Mesendoderm (in vitro differentiated cells): ENCODE results near the gene ANKRA2.

ENCODE experiments used
- DNase-seq: peaks from one replicate; pipeline ENCODE4 v3.0.0; 2013
- H2AK5ac ChIP-seq: 2 replicates; pipeline ENCODE4 v1.6.1; 2013; ENCODE audit warnings: low read length, inconsistent platforms
- H2BK120ac ChIP-seq: 2 replicates; pipeline ENCODE4 v1.6.1; 2013; ENCODE audit warnings: low read depth, mild to moderate bottlenecking, low read length, moderate library complexity, mixed read lengths
- H2BK15ac ChIP-seq: replicated peaks from 2 replicates; pipeline ENCODE4 v1.6.1; 2013; ENCODE audit warnings: low read depth, mild to moderate bottlenecking, moderate library complexity
- H2BK5ac ChIP-seq: 2 replicates; pipeline ENCODE4 v1.6.1; 2013; ENCODE audit warnings: low read length, inconsistent platforms
- H3K18ac ChIP-seq: 2 replicates; pipeline ENCODE4 v1.6.1; 2013; ENCODE audit warnings: mild to moderate bottlenecking, low read length, mixed read lengths
- H3K23ac ChIP-seq: one replicate; pipeline ENCODE4 v1.6.1; 2013; ENCODE audit warnings: low read length
- H3K27ac ChIP-seq: 2 replicates; pipeline ENCODE4 v1.5.1; 2013; ENCODE audit warnings: low read depth, mild to moderate bottlenecking, inconsistent platforms, low read length, moderate library complexity
- H3K27me3 ChIP-seq: 2 replicates; pipeline ENCODE4 v1.6.1; 2013; ENCODE audit warnings: low read length, control low read depth, mild to moderate bottlenecking, inconsistent platforms; ENCODE audit not compliant: insufficient read depth, poor library complexity
- H3K36me3 ChIP-seq: 2 replicates; pipeline ENCODE4 v1.6.1; 2013; ENCODE audit warnings: low read length, inconsistent platforms; ENCODE audit not compliant: control insufficient read depth, insufficient read depth
- H3K4ac ChIP-seq: one replicate; pipeline ENCODE4 v1.6.1; 2013; ENCODE audit warnings: low read depth, mild to moderate bottlenecking, low read length, moderate library complexity
- H3K4me1 ChIP-seq: 2 replicates; pipeline ENCODE4 v1.6.1; 2013; ENCODE audit warnings: low read depth, low read length, inconsistent platforms; ENCODE audit not compliant: control insufficient read depth
- H3K4me2 ChIP-seq: 2 replicates; pipeline ENCODE4 v1.6.1; 2013; ENCODE audit warnings: low read length
- H3K4me3 ChIP-seq: 2 replicates; pipeline ENCODE4 v1.5.1; 2013; ENCODE audit warnings: mild to moderate bottlenecking, low read length
- H3K56ac ChIP-seq: one replicate; pipeline ENCODE4 v1.6.1; 2013; ENCODE audit warnings: low read length
- H3K79me1 ChIP-seq: 2 replicates; pipeline ENCODE4 v1.6.1; 2013; ENCODE audit warnings: low read length, inconsistent platforms
- H3K79me2 ChIP-seq: 2 replicates; pipeline ENCODE4 v1.6.1; 2013; ENCODE audit warnings: mild to moderate bottlenecking, low read length; ENCODE audit not compliant: control insufficient read depth, insufficient read depth
- H3K9ac ChIP-seq: 2 replicates; pipeline ENCODE4 v1.6.1; 2013; ENCODE audit warnings: low read length, inconsistent platforms
- H4K5ac ChIP-seq: one replicate; pipeline ENCODE4 v1.6.1; 2013; ENCODE audit warnings: low read length
- H4K8ac ChIP-seq: one replicate; pipeline ENCODE4 v1.6.1; 2013; ENCODE audit warnings: low read depth, mild to moderate bottlenecking, control low read depth, low read length, moderate library complexity
- WGBS: extraction: QIAGEN DNeasy Blood & Tissue Kit; methylation state at CpG from one replicate; pipeline ENCODE4 v1.1.7; 2013; ENCODE audit warnings: low lambda C conversion rate, missing lambda C conversion rate; ENCODE audit not compliant: insufficient coverage; ENCODE audit errors: extremely low coverage; 5-methylcytosine and 5-hydroxymethylcytosine counted together

Gene ANKRA2

GRCh38 chr5:73534011-73534644 lies 31.3 kb downstream of the ANKRA2 start:
- Histone ChIP-seq H3K79me2 (no peaks in the 10 kb centered on the region), H3K36me3 (no peaks in the 10 kb centered on the region), H3K27me3 (no peaks in the 10 kb centered on the region), H4K8ac (no peak overlapping the region), H3K56ac (no peak overlapping the region), H3K4me3 (no peak overlapping the region), H3K27ac (no peak overlapping the region), H3K23ac (no peak overlapping the region), H3K9ac (no peak overlapping the region), H3K4me2 (no peak overlapping the region), H2BK5ac (no peak overlapping the region), H3K4ac (no peak overlapping the region), H3K18ac (no peak overlapping the region), H4K5ac (no peak overlapping the region), H2BK15ac (no peak overlapping the region), H2BK120ac (no peak overlapping the region), H3K79me1 (no peaks in the 10 kb centered on the region), H3K4me1 (no peaks in the 10 kb centered on the region), H2AK5ac (no peak overlapping the region)
- DNase-seq: no peak
- WGBS: no CpG with 5 or more reads among the region's 5 CpGs

- H3K27ac ChIP-seq: no peak overlapping the region
- no peak overlapping the region for H2AK5ac ChIP-seq
- H3K79me1 ChIP-seq: no peaks in the 10 kb centered on the region
- no peaks in the 10 kb centered on the region for H3K27me3 ChIP-seq
- H3K4me3 ChIP-seq: no peak overlapping the region
- no peak overlapping the region for H3K56ac ChIP-seq
- no peak overlapping the region for H4K8ac ChIP-seq
- no peak for DNase-seq
- H3K79me2 ChIP-seq: no peaks in the 10 kb centered on the region
- H3K4me2 ChIP-seq: no peak overlapping the region
- H3K23ac ChIP-seq: no peak overlapping the region
- WGBS: no CpG with 5 or more reads among the region's 5 CpGs
- no peaks in the 10 kb centered on the region for H3K36me3 ChIP-seq
- H3K9ac ChIP-seq: no peak overlapping the region
- H2BK5ac ChIP-seq: no peak overlapping the region
- no peak overlapping the region for H3K4ac ChIP-seq
- no peak overlapping the region for H3K18ac ChIP-seq
- no peaks in the 10 kb centered on the region for H3K4me1 ChIP-seq
- H4K5ac ChIP-seq: no peak overlapping the region
- no peak overlapping the region for H2BK120ac ChIP-seq
- no peak overlapping the region for H2BK15ac ChIP-seq
These were observed 33.2 kb downstream of the ANKRA2 start for GRCh38 chr5:73532195-73532594.

GRCh38 chr5:73531356-73531755 lies 34.1 kb downstream of the ANKRA2 start:
- Histone ChIP-seq H3K23ac (no peak overlapping the region), H3K4me2 (no peak overlapping the region), H2BK15ac (no peak overlapping the region), H2AK5ac (no peak overlapping the region), H3K27ac (no peak overlapping the region), H3K36me3 (no peaks in the 10 kb centered on the region), H3K4me3 (no peak overlapping the region), H2BK120ac (no peak overlapping the region), H2BK5ac (no peak overlapping the region), H4K5ac (no peak overlapping the region), H3K18ac (no peak overlapping the region), H3K27me3 (no peaks in the 10 kb centered on the region), H3K4ac (no peak overlapping the region), H4K8ac (no peak overlapping the region), H3K9ac (no peak overlapping the region), H3K4me1 (no peaks in the 10 kb centered on the region), H3K79me1 (no peaks in the 10 kb centered on the region), H3K56ac (no peak overlapping the region), H3K79me2 (no peaks in the 10 kb centered on the region)
- DNase-seq: no peak
- no CpG with 5 or more reads among the region's 1 CpG for WGBS

- Histone ChIP-seq H3K79me1 (no peaks in the 10 kb centered on the region), H3K36me3 (no peaks in the 10 kb centered on the region), H3K27me3 (no peaks in the 10 kb centered on the region), H2BK15ac (no peak overlapping the region), H4K8ac (no peak overlapping the region), H2BK5ac (no peak overlapping the region), H3K27ac (no peak overlapping the region), H3K56ac (no peak overlapping the region), H4K5ac (no peak overlapping the region), H3K79me2 (no peaks in the 10 kb centered on the region), H3K9ac (no peak overlapping the region), H2AK5ac (no peak overlapping the region), H3K23ac (no peak overlapping the region), H3K4ac (no peak overlapping the region), H3K4me3 (no peak overlapping the region), H3K18ac (no peak overlapping the region), H3K4me1 (no peaks in the 10 kb centered on the region), H2BK120ac (no peak overlapping the region), H3K4me2 (no peak overlapping the region)
- no peak for DNase-seq
- no CpG with 5 or more reads among the region's 1 CpG for WGBS
These were observed 36.4 kb downstream of the ANKRA2 start for GRCh38 chr5:73529081-73529480.

GRCh38 chr5:73528248-73528647 lies 37.2 kb downstream of the ANKRA2 start:
- Histone ChIP-seq H2AK5ac (no peak overlapping the region), H4K8ac (no peak overlapping the region), H2BK15ac (no peak overlapping the region), H3K79me2 (no peaks in the 10 kb centered on the region), H4K5ac (no peak overlapping the region), H3K4me1 (no peaks in the 10 kb centered on the region), H2BK120ac (no peak overlapping the region), H3K27ac (no peak overlapping the region), H3K27me3 (no peaks in the 10 kb centered on the region), H3K4me2 (no peak overlapping the region), H3K23ac (no peak overlapping the region), H3K79me1 (no peaks in the 10 kb centered on the region), H3K4ac (no peak overlapping the region), H3K18ac (no peak overlapping the region), H3K36me3 (no peaks in the 10 kb centered on the region), H3K9ac (no peak overlapping the region), H2BK5ac (no peak overlapping the region), H3K4me3 (no peak overlapping the region), H3K56ac (no peak overlapping the region)
- no peak for DNase-seq
- no CpG with 5 or more reads among the region's 3 CpGs for WGBS

GRCh38 chr5:73525606-73526203 lies 39.7 kb downstream of the ANKRA2 start:
- Histone ChIP-seq H4K5ac (no peak overlapping the region), H3K27me3 (no peaks in the 10 kb centered on the region), H3K18ac (no peak overlapping the region), H3K4me1 (no peaks in the 10 kb centered on the region), H3K79me1 (no peaks in the 10 kb centered on the region), H3K36me3 (no peaks in the 10 kb centered on the region), H3K56ac (no peak overlapping the region), H3K4ac (no peak overlapping the region), H3K27ac (no peak overlapping the region), H3K23ac (no peak overlapping the region), H2BK15ac (no peak overlapping the region), H2BK120ac (no peak overlapping the region), H3K9ac (no peak overlapping the region), H3K4me3 (no peak overlapping the region), H2BK5ac (no peak overlapping the region), H2AK5ac (no peak overlapping the region), H3K4me2 (no peak overlapping the region), H4K8ac (no peak overlapping the region), H3K79me2 (no peaks in the 10 kb centered on the region)
- no CpG with 5 or more reads among the region's 3 CpGs for WGBS
- DNase-seq: no peak
